HG03066 (cell line): Measurements from ENCODE around the gene ELOVL5.
A peak's percentile ranks its signal among the peaks of the same experiment; 100 is the strongest.
"Not testable (repeated sequence)": the region's sequence is repeated elsewhere in the genome, so short reads cannot be mapped to it uniquely, and the experiment has no call there.

Source experiments
- ATAC-seq: cut with Tn5 transposase; IDR thresholded peaks from one replicate; pipeline ENCODE4 v1.9.1; 2021; ENCODE audit warnings: low read depth; ENCODE audit not compliant: unreplicated experiment

Gene ELOVL5

DNA sequence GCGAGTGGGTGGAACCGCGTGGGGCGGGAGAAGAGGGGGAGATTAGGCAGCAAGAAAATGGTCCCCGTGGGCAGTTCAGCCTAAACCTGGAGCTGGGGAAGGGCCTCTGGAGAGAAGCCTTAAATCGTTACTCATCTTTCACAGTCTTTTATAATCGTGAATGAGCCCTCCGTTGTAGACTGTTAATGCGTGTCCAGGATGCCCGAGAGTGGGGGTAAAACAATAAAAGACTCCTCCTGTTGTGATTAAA, 11.0 kb upstream of the ELOVL5 start:
- ATAC-seq: peak; percentile 5

DNA sequence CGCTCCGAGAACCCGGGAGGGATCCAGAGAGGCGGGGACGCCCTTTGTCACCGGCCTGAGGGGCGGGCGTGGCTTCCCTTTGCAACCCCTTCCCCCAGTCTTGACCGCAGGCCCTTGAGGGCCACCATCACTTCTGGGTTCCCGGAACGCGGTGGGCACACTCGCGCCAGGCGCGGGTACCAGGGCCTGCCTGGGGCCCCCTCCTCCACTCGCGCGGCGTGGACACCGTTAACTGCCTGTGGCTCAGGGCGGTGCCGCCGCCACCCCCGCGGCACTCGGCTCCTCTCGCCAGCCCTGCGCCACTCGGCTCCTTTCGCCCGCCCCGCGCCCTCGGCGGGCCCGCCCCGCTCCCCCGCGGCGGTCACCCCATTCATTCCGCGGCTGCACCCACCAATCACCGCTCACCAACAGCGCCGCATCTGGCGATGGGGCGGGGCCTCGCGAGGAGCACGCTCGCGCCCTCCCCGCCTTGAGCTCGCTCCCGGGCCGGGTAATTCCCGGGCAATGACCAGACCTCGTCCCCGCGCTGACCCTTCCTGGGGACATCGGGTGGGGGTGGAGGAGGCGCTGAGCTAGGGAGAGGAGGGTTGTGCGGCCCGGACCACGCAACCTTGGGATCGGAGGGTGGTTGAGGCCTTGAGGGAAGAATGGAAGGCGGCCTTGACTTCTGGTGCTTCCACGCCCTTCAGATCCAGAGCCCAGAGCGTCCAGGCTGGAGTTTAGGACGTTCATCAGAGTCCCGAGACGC, 10.5 kb upstream of the ELOVL5 start:
- ATAC-seq: peak; percentile 90

DNA sequence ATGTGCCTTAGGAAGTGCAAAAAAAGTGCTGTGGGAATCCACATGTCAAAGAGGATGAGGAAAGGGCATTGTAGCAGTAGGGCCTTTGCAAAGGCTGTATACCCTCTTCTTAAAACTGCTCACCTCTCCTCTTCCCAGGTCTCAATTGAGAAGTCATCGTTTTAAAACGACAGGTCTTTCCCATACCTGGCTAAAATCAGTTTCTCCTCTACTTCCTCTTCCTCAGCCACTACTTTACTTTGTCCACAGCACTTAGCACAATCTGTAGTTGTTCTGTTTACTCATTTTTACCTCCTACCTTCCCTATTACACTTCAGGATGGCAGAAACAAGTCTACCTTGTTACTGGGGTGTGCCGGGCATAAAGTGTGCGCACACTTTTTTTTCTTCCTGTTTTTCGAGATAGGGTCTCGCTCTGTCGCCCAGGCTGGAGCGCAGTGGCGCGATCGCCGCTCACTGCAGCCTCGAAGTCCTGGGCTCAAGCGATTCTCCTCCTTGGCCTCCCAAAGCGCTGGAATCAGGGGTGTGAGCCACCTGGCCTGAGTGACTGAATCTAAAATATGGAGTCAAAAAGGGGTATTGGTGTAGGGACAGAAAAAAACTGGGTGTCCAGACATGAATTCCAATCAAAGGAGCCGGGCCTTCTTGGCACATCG, 9.8 kb upstream of the ELOVL5 start:
- peak; percentile 17 for ATAC-seq

DNA sequence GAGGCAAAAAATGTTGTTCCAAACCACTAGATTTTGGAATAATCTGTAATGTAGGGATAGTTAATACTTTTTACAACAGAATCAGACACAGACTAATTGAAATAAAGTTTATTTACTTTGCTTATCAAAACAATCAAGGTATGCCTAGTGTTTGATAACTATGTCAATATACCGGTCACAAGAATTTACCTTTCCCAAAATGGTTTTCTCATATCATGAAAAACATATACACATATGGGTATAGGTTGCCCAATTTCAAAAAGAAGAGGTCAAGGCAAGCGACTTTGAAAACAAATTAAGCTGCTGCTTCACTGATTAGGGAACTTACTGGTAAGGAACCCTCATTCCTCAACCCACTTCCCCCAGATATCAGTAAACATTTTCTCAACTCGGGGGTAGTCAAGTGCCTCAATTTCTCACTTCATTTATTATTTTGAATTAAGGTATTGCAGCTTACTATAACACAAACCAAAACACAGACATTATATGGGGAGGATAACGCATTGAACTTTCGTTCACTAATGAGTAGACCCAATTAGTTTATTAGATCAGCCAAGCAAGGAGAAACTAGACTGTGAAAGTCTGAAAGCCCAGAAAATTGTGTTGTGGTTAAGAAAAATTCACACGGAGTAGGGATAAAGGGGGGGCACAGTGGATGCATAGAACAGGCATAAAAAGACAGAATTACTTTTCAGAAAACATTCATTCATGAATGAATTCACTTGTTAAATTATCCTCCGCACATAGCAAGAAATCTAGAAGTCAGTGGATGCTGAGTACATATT, 9.0 kb upstream of the ELOVL5 start:
- no peak for ATAC-seq

DNA sequence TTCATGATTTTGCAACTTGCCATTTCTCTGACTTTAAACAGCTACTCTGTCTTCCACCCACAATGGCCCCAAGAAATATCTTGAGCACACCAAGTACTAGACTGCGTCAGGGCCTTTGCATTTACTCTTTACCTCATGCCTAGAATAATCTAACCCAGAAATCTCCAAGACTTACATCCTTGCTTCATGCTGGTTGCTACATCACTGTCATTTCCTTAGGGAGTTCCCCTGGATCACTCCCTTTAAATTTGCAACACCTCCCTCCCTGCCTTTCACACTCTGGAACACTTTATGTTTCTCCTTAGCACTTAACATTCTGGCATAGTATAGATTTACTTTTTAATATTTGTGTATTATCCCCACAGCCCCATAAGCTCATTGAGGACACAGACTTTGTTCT, 4.9 kb upstream of the ELOVL5 start:
- ATAC-seq: no peak

DNA sequence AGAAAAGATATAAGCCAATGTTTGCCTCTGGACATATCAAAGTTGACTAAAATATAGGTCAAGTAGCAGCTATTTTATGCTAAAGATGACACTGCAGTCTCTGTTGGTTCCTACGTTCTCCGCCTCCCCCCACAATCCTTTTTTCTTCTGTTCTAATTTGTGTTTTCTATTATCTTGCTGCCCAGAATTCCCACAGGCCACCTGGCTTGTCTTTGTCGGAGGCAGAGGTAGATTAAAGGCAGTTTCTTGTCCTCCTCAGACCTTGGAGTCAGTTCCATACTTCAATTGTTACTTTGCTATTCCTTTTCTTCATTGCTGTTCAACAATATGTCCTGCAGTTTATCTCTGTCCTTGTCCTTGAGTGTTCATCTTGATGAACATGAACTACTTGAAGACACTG, 3.6 kb upstream of the ELOVL5 start:
- no peak for ATAC-seq

DNA sequence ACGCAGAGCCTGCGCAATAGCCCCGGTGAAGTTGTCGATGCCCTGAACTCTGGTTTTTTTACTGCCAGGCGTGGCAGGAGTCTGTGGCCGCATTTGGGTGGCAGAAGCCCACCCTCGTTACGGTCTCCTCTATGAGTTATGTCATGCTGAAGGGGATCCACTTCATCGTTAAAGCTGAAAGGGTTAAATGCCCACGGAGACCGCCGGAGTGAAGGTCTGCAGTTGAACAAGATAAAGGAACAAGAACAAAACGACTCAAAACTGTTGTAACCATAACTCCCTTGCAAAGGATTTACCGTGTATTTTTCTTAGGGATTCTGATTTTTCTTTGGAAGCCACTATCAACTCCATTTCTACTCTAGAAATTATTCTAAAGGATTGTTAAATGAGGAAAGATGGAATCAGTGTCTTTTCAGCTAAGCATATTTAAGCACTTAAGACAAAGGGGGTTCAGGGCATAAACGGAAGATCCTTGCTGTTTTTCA, 501 bp upstream of the ELOVL5 start:
- ATAC-seq: no peak

DNA sequence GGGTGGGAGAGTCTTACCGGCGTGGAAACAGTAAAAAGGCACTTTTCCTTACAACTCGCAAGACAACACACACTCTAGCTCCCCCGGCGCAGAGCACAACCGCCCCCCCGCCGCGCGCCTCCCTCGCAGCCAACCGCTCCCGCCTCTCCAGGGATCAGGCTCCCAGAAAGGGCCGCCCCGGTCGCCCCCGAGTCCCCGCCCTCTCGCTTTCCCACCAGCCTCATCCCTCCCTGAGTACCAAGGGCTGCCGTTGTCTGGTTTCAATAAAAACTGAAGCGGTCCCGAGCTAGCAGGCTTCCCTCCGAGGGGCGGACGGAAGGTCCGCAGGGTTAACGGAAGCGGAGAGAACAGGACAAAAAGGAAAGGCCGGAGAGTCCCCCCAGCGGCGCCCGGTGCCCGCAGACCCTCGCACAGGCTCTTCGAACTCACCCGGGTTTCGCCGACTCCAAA, 804 bp downstream of the ELOVL5 start:
- no peak for ATAC-seq

DNA sequence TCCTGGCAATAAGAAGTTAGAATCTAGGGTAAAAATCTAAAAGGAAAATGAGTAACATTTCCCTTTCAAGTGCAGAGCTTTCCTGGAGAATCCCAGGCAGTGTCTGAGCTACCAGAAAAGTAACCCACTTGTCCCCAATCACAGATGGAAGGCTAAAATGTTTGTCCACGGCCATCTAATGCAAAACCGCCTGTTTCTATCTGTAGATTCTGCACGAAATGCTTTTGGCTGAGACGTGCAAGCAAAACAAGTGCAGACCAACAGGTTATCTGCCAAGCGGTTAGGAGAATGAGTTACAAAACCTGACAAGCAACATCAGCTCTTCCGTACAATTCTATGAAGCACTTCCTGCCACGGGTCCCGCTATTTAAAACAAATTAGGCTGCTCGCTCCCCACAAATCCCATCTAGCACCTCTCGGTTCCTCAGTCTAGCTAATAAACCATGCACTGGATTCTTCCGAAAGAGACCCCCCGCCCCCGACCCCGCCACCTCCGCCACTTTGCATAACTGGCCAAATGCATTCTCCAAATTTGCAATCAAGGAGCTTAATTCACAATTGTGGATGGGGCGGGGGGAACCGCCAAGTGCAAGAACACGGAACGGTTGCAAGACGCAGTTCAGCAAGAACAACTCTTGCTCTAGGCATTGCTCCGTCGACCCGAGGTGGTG, 1.4 kb downstream of the ELOVL5 start:
- ATAC-seq: peak; percentile 34

DNA sequence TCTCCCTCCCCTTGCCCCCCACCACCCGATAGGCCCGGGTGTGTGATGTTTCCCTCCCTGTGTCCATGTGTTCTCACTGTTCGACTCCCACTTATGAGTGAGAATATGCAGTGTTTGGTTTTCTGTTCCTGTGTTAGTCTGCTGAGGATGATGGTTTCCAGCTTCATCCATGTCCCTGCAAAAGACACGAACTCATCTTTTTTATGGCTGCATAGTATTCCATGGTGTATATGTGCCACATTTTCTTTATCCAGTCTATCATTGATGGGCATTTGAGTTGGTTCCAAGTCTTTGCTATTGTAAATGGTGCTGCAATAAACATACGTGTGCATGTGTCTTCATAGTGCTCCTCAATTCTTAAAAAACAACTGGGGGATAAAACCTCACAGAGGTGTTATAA, 2.7 kb downstream of the ELOVL5 start:
- ATAC-seq: not testable (repeated sequence)

DNA sequence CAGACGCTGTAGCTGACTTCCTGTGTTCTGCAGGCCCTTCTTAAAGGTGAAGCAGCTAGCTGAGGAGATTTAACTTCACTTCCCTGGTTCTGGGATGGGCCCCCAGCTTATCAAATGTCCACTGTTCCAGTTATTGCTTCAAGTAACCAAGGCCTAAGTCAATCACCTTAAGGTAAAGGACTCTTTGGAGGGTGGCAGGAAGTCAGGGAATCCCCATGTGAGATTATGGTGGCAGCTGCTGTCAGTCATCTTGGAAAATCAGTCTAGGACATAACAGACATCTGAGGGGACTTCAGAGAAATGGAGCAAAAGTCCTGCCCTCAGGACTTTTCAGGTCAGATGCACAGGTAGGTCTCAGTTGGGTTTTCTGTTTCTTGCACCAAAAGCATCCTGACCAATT, 3.8 kb downstream of the ELOVL5 start:
- no peak for ATAC-seq

DNA sequence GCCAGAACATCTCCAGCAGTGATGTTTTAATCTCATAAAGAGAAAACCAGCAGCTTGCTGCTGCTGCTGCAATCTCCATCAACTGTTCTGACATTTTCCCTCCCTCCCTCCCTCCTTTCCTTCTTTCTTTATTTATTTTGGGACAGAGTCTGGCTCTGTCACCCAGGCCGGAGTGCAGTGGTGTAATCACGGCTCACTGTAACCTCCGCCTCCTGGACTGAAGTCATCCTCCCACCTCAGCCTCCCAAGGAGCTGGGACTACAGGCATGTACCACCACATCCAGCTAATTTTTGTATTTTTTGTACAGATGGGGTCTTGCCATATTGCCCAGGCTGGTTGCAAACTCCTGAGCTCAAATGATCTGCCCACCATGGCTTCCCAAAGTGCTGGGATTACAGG, 5.7 kb downstream of the ELOVL5 start:
- ATAC-seq: no peak

DNA sequence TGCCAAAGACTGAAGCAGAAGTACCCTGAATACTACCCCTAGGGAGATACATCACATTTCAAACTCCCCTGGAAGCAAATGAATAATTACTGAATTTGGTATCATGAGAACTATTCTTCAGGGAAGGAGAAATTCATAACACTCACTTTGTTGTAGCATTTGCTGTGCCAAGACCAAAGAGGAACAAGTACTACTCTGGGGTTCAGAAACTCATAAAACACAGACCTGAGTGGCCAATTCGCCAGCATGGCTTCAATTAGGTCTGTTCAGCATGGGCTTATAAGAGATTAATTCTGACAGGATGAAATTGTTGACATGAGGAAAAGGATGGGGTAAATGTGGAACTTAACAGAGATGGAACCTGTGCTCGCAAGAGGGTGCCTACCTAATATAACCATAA, 6.5 kb downstream of the ELOVL5 start:
- ATAC-seq: no peak

DNA sequence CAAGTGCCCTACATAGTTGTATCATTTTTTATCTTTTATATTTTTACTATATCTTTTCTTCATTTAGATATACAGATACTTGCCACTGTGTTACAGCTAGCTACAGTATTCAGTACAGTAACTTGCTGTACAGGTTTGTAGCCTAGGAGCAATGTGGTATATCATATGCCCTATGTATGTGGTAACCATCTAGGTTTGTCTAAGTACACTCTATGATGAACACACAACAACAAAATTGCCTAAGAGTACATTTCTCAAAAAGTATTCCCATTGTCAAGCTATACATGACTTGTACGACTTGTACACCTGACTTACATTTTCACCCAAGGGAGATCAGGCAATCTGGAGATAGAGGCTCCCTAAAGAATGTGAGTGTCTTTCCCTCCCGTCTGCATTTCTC, 8.2 kb downstream of the ELOVL5 start:
- ATAC-seq: no peak

DNA sequence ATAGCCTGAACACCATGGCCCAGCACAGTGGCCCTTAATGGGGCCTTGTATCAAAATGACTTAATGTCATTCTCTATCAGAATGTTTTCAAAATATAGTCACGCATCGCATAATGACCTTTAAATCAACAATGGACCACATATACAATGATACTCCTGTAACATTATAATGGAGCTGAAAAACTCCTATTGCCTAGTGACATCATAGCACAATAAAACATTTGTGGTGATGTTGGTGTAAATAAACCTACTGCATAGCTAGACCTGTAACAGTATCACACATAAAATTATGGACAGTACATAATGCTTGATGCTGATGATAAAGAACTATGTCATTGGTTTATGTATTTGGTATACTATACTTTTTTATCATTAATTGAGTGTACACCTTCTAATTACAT, 9.3 kb downstream of the ELOVL5 start:
- no peak for ATAC-seq

DNA sequence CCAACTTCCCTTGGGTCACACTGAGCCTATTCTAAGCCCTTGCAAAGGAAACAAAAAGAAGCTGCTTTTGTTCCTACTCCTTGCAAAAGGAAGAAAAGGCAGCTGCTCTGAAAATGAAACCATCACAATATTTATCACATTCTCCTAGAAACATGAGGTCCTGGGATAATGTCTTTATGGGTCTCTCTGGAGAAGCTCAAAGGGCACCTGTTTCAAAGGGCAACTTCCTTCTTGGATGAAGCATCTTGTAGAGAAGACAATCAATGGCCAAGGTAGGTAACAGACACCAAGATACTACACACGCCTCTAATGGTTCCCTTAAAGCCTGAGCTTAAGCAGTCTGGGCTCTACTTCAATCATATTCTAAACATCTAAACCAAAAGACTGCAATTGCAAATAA, 10.4 kb downstream of the ELOVL5 start:
- ATAC-seq: no peak

DNA sequence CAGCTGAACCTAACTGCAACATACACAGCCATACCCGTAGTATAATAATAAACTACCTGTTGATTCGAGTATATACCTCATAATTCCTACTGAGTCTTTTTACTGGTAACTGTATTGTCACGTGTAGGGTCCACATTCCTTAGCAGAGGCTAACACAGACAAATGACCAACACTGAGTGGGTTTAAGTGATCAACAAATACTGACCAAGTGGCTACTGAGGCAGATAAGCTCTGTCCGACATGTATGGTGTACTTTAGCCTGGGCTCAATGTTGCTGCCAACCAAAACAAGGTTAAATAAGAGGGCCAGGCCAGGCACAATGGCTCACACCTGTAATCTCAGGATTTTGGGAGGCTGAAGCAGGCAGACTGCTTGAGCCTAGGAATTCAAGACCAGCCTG, 12.7 kb downstream of the ELOVL5 start:
- no peak for ATAC-seq

DNA sequence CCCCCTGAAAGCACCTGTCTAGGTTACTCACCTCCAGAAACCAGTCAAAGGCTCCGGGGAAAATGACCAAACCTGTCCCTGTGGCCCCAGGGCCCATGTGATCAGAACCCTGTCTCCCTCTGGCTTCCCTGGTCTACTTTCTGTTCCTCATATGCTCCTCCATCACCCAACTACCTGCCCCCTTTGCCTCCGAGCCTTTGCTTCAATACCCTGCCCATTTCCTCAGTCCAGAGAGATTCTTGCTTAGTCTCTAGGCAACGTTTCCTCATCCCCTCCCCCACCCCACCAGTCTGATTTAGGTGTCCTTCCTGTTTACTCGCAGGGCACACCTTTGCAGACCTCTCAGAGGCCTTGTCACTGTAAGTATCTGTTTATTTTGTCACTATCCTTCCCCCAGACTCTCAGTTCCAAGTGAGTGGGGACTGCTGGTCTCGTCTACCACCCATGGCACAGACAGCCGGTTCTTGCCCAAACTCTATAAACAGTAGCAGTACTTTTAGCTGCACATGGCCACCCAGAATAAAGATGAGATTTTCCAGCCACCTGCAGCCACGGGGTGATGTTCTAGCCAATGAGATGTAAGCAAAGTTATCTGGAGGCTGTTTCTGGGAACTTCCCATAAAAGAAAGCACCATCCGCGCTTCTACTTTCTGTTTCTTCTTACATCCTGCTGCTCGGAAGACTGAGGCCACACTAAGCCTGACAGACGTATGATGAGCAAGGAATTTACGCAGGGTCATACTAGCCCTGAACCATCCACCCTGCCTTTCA, 13.3 kb downstream of the ELOVL5 start:
- peak; percentile 83 for ATAC-seq

DNA sequence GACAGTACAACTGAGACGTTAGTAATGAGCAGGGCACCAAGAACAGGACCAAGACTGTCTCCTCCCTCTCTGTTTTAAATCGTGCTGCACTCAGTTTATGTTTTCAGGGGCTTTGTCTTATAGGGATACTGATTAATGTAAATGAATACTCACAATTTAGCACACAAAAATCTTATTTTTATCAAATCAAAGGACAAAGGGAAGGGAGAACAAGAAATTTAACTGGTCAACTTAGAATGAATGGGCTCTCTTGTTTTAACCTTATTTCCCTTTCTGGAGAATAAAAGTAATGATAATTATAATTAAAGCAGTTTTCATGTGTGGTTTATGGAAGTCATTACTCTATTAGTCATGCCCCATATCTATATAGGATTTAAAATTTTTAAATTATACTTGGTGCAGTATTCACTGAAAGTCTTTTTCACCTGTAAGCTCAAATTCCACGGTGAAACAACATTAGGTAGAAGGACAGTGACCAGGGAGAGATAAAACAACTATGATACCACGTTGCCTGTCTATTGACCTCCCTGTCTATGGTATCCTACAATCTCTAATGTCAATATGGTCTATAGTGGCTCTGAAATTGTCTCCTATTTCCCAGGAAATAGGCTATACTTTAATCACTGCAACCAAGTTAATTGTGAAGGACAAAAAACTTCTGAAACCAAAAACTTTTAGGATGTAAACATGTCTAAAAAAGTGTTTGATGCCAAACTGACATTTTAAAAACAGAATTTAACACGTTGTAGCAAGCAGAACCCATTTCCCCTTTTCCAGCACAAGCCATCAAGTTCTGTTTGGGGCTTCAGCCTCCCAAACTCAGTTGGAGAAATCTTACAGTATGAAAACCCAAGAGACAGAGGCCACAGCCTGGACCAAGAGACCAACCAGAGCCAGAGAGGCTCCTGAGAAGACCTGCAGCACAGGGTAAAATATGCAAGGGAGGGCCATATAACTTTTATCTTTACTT, 15.0 kb downstream of the ELOVL5 start:
- ATAC-seq: no peak
